Measurements from ENCODE around the gene CHST7.

Gene CHST7

GRCh38 chrX:46611658-46612362, 38.2 kb downstream of the CHST7 start:
- no peak for DNase-seq (ENCODE audit: low read depth)
- TF ChIP-seq, protein P1, sequence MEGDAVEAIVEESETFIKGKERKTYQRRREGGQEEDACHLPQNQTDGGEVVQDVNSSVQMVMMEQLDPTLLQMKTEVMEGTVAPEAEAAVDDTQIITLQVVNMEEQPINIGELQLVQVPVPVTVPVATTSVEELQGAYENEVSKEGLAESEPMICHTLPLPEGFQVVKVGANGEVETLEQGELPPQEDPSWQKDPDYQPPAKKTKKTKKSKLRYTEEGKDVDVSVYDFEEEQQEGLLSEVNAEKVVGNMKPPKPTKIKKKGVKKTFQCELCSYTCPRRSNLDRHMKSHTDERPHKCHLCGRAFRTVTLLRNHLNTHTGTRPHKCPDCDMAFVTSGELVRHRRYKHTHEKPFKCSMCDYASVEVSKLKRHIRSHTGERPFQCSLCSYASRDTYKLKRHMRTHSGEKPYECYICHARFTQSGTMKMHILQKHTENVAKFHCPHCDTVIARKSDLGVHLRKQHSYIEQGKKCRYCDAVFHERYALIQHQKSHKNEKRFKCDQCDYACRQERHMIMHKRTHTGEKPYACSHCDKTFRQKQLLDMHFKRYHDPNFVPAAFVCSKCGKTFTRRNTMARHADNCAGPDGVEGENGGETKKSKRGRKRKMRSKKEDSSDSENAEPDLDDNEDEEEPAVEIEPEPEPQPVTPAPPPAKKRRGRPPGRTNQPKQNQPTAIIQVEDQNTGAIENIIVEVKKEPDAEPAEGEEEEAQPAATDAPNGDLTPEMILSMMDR (conservative IDR thresholded peaks at IDR 0.05; ENCODE audit: low read length): no peak
- H3K4me3 ChIP-seq (ENCODE audit: low read length): no peak overlapping the region

DNA sequence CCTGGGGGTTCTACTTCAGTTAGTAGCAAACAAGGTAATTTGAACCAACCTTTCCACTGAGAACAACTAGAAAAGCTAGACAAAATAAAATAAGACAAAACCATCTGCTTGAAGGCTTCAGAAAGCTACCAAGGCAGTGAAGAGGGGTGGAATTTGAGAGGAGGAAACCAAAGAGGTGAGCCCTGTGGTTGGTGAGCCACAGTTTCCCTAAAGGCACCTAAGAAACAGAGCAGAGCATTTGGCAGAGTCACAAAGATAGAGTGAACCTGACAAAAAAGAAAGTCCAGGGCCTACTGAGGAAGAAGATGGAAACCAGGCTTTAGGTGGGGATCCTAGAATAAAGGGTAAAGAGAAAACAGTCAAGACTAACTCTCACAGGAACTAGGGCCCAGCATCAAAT, 44.3 kb downstream of the CHST7 start:
- TF ChIP-seq, protein P1 (conservative IDR thresholded peaks at IDR 0.05; ENCODE audit: low read length): no peak
- DNase-seq (ENCODE audit: low read depth): no peak
- H3K4me3 ChIP-seq (ENCODE audit: low read length): no peak overlapping the region

- no peak overlapping the region for H3K4me3 ChIP-seq (ENCODE audit: low read length)
- TF ChIP-seq, protein P1 (conservative IDR thresholded peaks at IDR 0.05; ENCODE audit: low read length): no peak
- DNase-seq (ENCODE audit: low read depth): no peak
Observed at GRCh38 chrX:46618947-46619346, 45.4 kb downstream of the CHST7 start.

- H3K4me3 ChIP-seq (ENCODE audit: low read length): no peak overlapping the region
- no peak for DNase-seq (ENCODE audit: low read depth)
- TF ChIP-seq, protein P1 (conservative IDR thresholded peaks at IDR 0.05; ENCODE audit: low read length): no peak
Observed at GRCh38 chrX:46620505-46620904, 46.9 kb downstream of the CHST7 start.

GRCh38 chrX:46621572-46621971, 48.0 kb downstream of the CHST7 start:
- DNase-seq (ENCODE audit: low read depth): no peak
- no peak overlapping the region for H3K4me3 ChIP-seq (ENCODE audit: low read length)
- TF ChIP-seq, protein P1 (conservative IDR thresholded peaks at IDR 0.05; ENCODE audit: low read length): no peak

GRCh38 chrX:46624090-46624786, 50.7 kb downstream of the CHST7 start:
- DNase-seq (ENCODE audit: low read depth): no peak
- TF ChIP-seq, protein P1 (conservative IDR thresholded peaks at IDR 0.05; ENCODE audit: low read length): no peak
- no peak overlapping the region for H3K4me3 ChIP-seq (ENCODE audit: low read length)

- H3K4me3 ChIP-seq (ENCODE audit: low read length): no peak overlapping the region
- no peak for DNase-seq (ENCODE audit: low read depth)
- TF ChIP-seq, protein P1 (conservative IDR thresholded peaks at IDR 0.05; ENCODE audit: low read length): no peak
Observed at GRCh38 chrX:46626566-46626965, 53.0 kb downstream of the CHST7 start.
